ENCODE data around the gene OR10AD1. TPM values are rescaled to one million over a fixed set of nuclear protein-coding genes. Genes with fewer than 3 reads are reported as not detected.

OR10AD1 gene
- total and polyA plus RNA-seq, 2 donors (not counting 1 experiment from before 2014, with no cell fraction given) = not detected

GRCh38 chr12:48164451-48164850, 38.6 kb downstream of the OR10AD1 start:
- H3K4me3 ChIP-seq (replicated peaks in 1 of 4; ENCODE audit: control extremely low read depth in 1 of 4, insufficient read depth in 1 of 4, low read depth in 3 of 4, low read length in 4 of 4) = no peak overlapping the region
- H2AFZ ChIP-seq (ENCODE audit: low read length) = no peak overlapping the region
- no peaks in the 10 kb centered on the region for H3K4me1 ChIP-seq (ENCODE audit: control insufficient read depth, extremely low read depth, insufficient read depth, low read length)
- H3K79me2 ChIP-seq (ENCODE audit: control insufficient read depth, insufficient read depth, low read length) = no peaks in the 10 kb centered on the region
- DNase-seq (ENCODE audit: low read depth in 2 of 2) = no peak
- H3K36me3 ChIP-seq (ENCODE audit: control insufficient read depth, insufficient read depth, low read length) = no peaks in the 10 kb centered on the region
- H3K27me3 ChIP-seq (ENCODE audit: control insufficient read depth, insufficient read depth, low read length) = no peaks in the 10 kb centered on the region
- H4K20me1 ChIP-seq (ENCODE audit: control insufficient read depth, extremely low read depth, insufficient read depth, low read length) = no peaks in the 10 kb centered on the region
- TF ChIP-seq EZH2 (IDR thresholded peaks at IDR 0.05; ENCODE audit: low read length, missing control alignments) (no peak), CTCF (conservative IDR thresholded peaks at IDR 0.05 in 1 of 2, IDR thresholded peaks at IDR 0.05 in 1 of 2; ENCODE audit: low read depth in 1 of 2, low read length in 2 of 2) (no peak)
- no peak overlapping the region for H3K4me2 ChIP-seq (ENCODE audit: extremely low read depth, insufficient read depth, low read length)
- H3K27ac ChIP-seq (ENCODE audit: insufficient read depth, low read length) = no peak overlapping the region
- no peak overlapping the region for H3K9ac ChIP-seq (ENCODE audit: insufficient read depth, low read length)
- no peaks in the 10 kb centered on the region for H3K9me3 ChIP-seq (ENCODE audit: control insufficient read depth, insufficient read depth, low read depth, low read length)

- Histone ChIP-seq H3K27ac (ENCODE audit: insufficient read depth, low read length) (no peak overlapping the region), H3K4me1 (ENCODE audit: control insufficient read depth, extremely low read depth, insufficient read depth, low read length) (no peaks in the 10 kb centered on the region), H3K9ac (ENCODE audit: insufficient read depth, low read length) (no peak overlapping the region), H3K9me3 (ENCODE audit: control insufficient read depth, insufficient read depth, low read depth, low read length) (no peaks in the 10 kb centered on the region), H3K4me3 (replicated peaks in 1 of 4; ENCODE audit: control extremely low read depth in 1 of 4, insufficient read depth in 1 of 4, low read depth in 3 of 4, low read length in 4 of 4) (no peak overlapping the region), H3K79me2 (ENCODE audit: control insufficient read depth, insufficient read depth, low read length) (no peaks in the 10 kb centered on the region), H3K4me2 (ENCODE audit: extremely low read depth, insufficient read depth, low read length) (no peak overlapping the region), H2AFZ (ENCODE audit: low read length) (no peak overlapping the region), H4K20me1 (ENCODE audit: control insufficient read depth, extremely low read depth, insufficient read depth, low read length) (no peaks in the 10 kb centered on the region), H3K36me3 (ENCODE audit: control insufficient read depth, insufficient read depth, low read length) (no peaks in the 10 kb centered on the region), H3K27me3 (ENCODE audit: control insufficient read depth, insufficient read depth, low read length) (no peaks in the 10 kb centered on the region)
- TF ChIP-seq EZH2 (IDR thresholded peaks at IDR 0.05; ENCODE audit: low read length, missing control alignments) (no peak), CTCF (conservative IDR thresholded peaks at IDR 0.05 in 1 of 2, IDR thresholded peaks at IDR 0.05 in 1 of 2; ENCODE audit: low read depth in 1 of 2, low read length in 2 of 2) (no peak)
- DNase-seq (ENCODE audit: low read depth in 2 of 2) = no peak
Measured at GRCh38 chr12:48163150-48163747, 39.8 kb downstream of the OR10AD1 start.

GRCh38 chr12:48160807-48161206, 42.3 kb downstream of the OR10AD1 start:
- Histone ChIP-seq H4K20me1 (ENCODE audit: control insufficient read depth, extremely low read depth, insufficient read depth, low read length) (no peaks in the 10 kb centered on the region), H3K4me3 (replicated peaks in 1 of 4; ENCODE audit: control extremely low read depth in 1 of 4, insufficient read depth in 1 of 4, low read depth in 3 of 4, low read length in 4 of 4) (no peak overlapping the region), H3K27ac (ENCODE audit: insufficient read depth, low read length) (no peak overlapping the region), H3K79me2 (ENCODE audit: control insufficient read depth, insufficient read depth, low read length) (peaks cover 11% of the 10 kb centered on the region), H3K9me3 (ENCODE audit: control insufficient read depth, insufficient read depth, low read depth, low read length) (no peaks in the 10 kb centered on the region), H3K9ac (ENCODE audit: insufficient read depth, low read length) (no peak overlapping the region), H3K4me2 (ENCODE audit: extremely low read depth, insufficient read depth, low read length) (no peak overlapping the region), H2AFZ (ENCODE audit: low read length) (no peak overlapping the region), H3K4me1 (ENCODE audit: control insufficient read depth, extremely low read depth, insufficient read depth, low read length) (peaks cover 2% of the 10 kb centered on the region), H3K27me3 (ENCODE audit: control insufficient read depth, insufficient read depth, low read length) (no peaks in the 10 kb centered on the region), H3K36me3 (ENCODE audit: control insufficient read depth, insufficient read depth, low read length) (no peaks in the 10 kb centered on the region)
- no peak for TF ChIP-seq EZH2 (IDR thresholded peaks at IDR 0.05; ENCODE audit: low read length, missing control alignments)
- TF ChIP-seq CTCF (conservative IDR thresholded peaks at IDR 0.05 in 1 of 2, IDR thresholded peaks at IDR 0.05 in 1 of 2; ENCODE audit: low read depth in 1 of 2, low read length in 2 of 2) = no peak
- peak in 1 of 2 donors; percentile 33 for DNase-seq (ENCODE audit: low read depth in 2 of 2)

Data from fibroblast of lung (primary cell).